BE2C (cell line): ENCODE results near the gene CLEC10A.
"Not testable (repeated sequence)": the region's sequence is repeated elsewhere in the genome, so short reads cannot be mapped to it uniquely, and the experiment has no call there.

Source experiments
- DNase-seq: peaks from one replicate; pipeline ENCODE4 v3.0.0-alpha.2; 2020
- H3K27me3 ChIP-seq: fragments of 250-450 bp; sonication (Bioruptor Pico); 2 replicates; pipeline ENCODE4 v1.5.1; 2020; ENCODE audit warnings: mild to moderate bottlenecking
- H3K36me3 ChIP-seq: fragments of 250-450 bp; sonication (Bioruptor Pico); 2 replicates; pipeline ENCODE4 v1.5.1; 2020; ENCODE audit warnings: mild to moderate bottlenecking
- H3K4me1 ChIP-seq: fragments of 250-450 bp; sonication (Bioruptor Pico); 2 replicates; pipeline ENCODE4 v1.5.1; 2020
- H3K4me3 ChIP-seq: 2 replicates; pipeline ENCODE4 v1.5.1; 2011; ENCODE audit warnings: low read depth, low read length
- H3K9me3 ChIP-seq: fragments of 250-450 bp; sonication (Bioruptor Pico); 2 replicates; pipeline ENCODE4 v1.5.1; 2020
- TF ChIP-seq, protein P1 (sequence below): IDR thresholded peaks from 2 replicates; pipeline ENCODE4 v1.5.1; 2012; ENCODE audit warnings: mild to moderate bottlenecking, low read depth, low read length

The CLEC10A gene

DNA sequence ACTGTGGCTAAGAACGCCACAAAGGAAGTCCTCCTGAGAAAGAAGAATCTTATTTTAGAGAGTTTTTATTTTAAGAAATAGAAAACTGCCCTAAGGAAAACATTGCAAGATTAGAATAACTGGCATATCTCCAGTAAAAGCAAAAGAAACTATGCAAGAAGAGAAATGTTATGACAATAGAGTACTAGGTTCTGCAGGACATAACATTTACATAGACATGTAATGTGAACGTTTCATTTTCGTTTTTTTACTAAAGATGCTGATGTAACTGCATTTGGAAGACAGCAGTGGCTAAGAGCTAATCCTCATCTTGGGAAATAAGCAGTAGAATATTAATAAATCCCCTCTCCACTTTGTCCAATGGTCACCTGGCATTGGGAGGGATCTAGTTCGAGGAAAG is 42.3 kb upstream of the CLEC10A start:
- no peak for DNase-seq
- H3K27me3 ChIP-seq = peaks cover 13% of the 10 kb centered on the region
- no peaks in the 10 kb centered on the region for H3K4me1 ChIP-seq
- H3K4me3 ChIP-seq = no peak overlapping the region
- no peaks in the 10 kb centered on the region for H3K36me3 ChIP-seq
- TF ChIP-seq, protein P1, sequence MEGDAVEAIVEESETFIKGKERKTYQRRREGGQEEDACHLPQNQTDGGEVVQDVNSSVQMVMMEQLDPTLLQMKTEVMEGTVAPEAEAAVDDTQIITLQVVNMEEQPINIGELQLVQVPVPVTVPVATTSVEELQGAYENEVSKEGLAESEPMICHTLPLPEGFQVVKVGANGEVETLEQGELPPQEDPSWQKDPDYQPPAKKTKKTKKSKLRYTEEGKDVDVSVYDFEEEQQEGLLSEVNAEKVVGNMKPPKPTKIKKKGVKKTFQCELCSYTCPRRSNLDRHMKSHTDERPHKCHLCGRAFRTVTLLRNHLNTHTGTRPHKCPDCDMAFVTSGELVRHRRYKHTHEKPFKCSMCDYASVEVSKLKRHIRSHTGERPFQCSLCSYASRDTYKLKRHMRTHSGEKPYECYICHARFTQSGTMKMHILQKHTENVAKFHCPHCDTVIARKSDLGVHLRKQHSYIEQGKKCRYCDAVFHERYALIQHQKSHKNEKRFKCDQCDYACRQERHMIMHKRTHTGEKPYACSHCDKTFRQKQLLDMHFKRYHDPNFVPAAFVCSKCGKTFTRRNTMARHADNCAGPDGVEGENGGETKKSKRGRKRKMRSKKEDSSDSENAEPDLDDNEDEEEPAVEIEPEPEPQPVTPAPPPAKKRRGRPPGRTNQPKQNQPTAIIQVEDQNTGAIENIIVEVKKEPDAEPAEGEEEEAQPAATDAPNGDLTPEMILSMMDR = no peak
- no peaks in the 10 kb centered on the region for H3K9me3 ChIP-seq

DNA sequence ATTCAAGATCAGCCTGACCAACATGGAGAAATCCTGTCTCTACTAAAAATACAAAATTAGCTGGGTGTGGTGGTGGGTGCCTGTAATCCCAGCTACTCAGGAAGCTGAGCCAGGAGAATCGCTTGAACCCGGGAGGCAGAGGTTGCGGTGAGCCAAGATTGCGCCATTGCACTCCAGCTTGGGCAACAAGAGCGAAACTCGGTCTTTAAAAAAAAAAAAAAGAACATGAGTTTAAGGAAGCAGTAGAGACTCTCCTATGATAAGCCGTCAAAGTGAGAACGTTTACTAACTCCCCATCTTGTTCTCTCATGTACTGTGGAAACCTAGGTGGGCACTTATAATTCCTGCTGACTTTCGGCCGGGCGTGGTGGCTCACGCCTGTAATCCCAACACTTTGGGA is 40.6 kb upstream of the CLEC10A start:
- not testable (repeated sequence) for H3K4me1 ChIP-seq, H3K9me3 ChIP-seq, H3K4me3 ChIP-seq, H3K36me3 ChIP-seq, DNase-seq
- H3K27me3 ChIP-seq = peaks cover 13% of the 10 kb centered on the region

- H3K4me1 ChIP-seq = no peaks in the 10 kb centered on the region
- TF ChIP-seq, protein P1 = no peak
- no peaks in the 10 kb centered on the region for H3K36me3 ChIP-seq
- H3K9me3 ChIP-seq = no peaks in the 10 kb centered on the region
- no peak overlapping the region for H3K4me3 ChIP-seq
- peaks cover 13% of the 10 kb centered on the region for H3K27me3 ChIP-seq
- no peak for DNase-seq
Measured at GRCh38 chr17:7120123-7120522, 40.1 kb upstream of the CLEC10A start.

DNA sequence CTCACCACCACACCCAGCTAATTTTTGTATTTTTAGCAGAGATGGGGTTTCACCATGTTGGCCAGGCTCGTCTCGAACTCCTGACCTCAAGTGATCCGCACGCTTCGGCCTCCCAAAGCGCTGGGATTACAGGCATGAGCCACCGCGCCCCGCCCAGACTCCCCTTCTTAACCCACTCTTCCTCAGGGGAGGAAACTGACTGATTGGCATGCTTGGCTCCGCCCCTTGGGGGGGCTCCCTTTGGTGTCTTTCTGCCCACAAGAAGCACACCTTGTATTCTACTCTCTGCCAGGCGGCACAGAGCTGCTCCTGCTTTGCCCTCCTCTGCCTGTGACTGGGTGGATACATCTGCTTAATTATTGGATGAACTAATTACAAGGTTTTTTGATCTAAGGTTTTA is 39.3 kb upstream of the CLEC10A start:
- Histone ChIP-seq H3K36me3 (no peaks in the 10 kb centered on the region), H3K4me1 (no peaks in the 10 kb centered on the region), H3K27me3 (peaks cover 13% of the 10 kb centered on the region), H3K9me3 (no peaks in the 10 kb centered on the region), H3K4me3 (no peak overlapping the region)
- TF ChIP-seq, protein P1 = no peak
- no peak for DNase-seq

- Histone ChIP-seq H3K36me3 (no peaks in the 10 kb centered on the region), H3K9me3 (no peaks in the 10 kb centered on the region), H3K4me3 (no peak overlapping the region), H3K4me1 (no peaks in the 10 kb centered on the region), H3K27me3 (no peaks in the 10 kb centered on the region)
- DNase-seq = no peak
- TF ChIP-seq, protein P1 = no peak
Measured at GRCh38 chr17:7114875-7115614, 35.0 kb upstream of the CLEC10A start.

GRCh38 chr17:7114241-7114874 is 34.3 kb upstream of the CLEC10A start, which contains the start of gene ASGR2:
TSS of gene ASGR2 (minus strand) at chr17:7114822. CDS start at chr17:7114240, 582 bp downstream.
- no peak within 1 kb of the TSS for H3K4me3 ChIP-seq
- no peaks in the 10 kb centered on the region for H3K4me1 ChIP-seq
- TF ChIP-seq, protein P1 = no peak
- no peaks in the 10 kb centered on the region for H3K27me3 ChIP-seq
- no peaks in the 10 kb centered on the region for H3K36me3 ChIP-seq
- no peak for DNase-seq
- H3K9me3 ChIP-seq = no peaks in the 10 kb centered on the region
